NCI-H1417 treated with DMSO at 0.1 percent for 48 hours (cell line): ENCODE data around the gene APCDD1L.
"Not testable (repeated sequence)": the region's sequence is repeated elsewhere in the genome, so short reads cannot be mapped to it uniquely, and the experiment has no call there.

Experiments used
- DNase-seq: peaks from one replicate; lab custom pipeline; 2025; lab: John Stamatoyannopoulos, UW

The APCDD1L gene

DNA sequence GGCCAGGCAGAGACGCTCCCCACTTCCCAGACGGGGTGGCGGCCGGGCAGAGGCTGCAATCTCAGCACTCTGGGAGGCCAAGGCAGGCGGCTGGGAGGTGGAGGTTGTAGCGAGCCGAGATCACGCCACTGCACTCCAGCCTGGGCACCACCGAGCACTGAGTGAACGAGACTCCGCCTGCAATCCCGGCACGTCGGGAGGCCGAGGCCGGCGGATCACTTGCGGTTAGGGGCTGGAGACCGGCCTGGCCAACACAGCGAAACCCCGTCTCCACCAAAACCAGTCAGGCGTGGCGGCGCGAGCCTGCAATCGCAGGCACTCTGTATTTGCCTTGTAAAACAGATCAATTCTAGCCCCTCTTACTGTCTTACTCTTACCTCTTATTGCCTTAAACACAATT is 100.4 kb downstream of the APCDD1L start:
- not testable (repeated sequence) for DNase-seq

GRCh38 chr20:58414216-58414615 is 101.0 kb downstream of the APCDD1L start:
- DNase-seq, result not testable (repeated sequence)
